ENCODE measurements around the gene ATP2A1.
A peak's percentile ranks its signal among the peaks of the same experiment; 100 is the strongest.
"Not testable (repeated sequence)": the region's sequence is repeated elsewhere in the genome, so short reads cannot be mapped to it uniquely, and the experiment has no call there.

Gene ATP2A1

GRCh38 chr16:28905229-28905754, 27.0 kb downstream of the ATP2A1 start:
- no peak for DNase-seq (ENCODE audit: low read depth in 1 of 2, low spot score in 1 of 2)

DNA sequence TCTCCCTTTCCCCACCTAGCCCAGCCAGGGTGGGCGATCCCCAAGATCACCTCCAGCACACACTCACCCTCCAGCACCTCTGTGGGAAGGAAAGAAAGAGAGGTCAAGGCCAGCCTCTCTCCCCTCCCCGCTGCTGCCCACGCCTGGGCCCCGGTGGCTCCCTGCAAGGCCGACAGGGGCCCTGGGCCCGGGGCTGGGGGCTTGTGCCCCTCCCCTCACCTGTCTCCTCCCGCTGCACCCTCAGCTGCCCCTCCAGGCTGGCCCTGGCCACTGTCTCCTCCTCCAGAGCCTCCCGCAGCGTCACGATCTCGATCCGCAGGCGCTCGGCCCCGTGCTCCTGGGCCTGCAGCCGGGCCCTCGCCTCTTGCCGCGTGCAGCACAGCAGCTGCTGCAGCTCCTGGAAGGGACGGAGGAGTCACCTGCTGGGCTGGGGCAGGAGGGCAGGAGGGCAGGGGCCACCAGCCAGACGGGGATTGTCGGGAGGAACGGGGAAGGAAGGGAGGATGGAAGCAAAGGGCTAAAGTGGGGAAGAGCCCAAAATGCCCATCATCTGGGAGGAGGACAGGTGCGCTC, 27.6 kb downstream of the ATP2A1 start:
- DNase-seq (ENCODE audit: low read depth in 1 of 2, low spot score in 1 of 2), result no peak

DNA sequence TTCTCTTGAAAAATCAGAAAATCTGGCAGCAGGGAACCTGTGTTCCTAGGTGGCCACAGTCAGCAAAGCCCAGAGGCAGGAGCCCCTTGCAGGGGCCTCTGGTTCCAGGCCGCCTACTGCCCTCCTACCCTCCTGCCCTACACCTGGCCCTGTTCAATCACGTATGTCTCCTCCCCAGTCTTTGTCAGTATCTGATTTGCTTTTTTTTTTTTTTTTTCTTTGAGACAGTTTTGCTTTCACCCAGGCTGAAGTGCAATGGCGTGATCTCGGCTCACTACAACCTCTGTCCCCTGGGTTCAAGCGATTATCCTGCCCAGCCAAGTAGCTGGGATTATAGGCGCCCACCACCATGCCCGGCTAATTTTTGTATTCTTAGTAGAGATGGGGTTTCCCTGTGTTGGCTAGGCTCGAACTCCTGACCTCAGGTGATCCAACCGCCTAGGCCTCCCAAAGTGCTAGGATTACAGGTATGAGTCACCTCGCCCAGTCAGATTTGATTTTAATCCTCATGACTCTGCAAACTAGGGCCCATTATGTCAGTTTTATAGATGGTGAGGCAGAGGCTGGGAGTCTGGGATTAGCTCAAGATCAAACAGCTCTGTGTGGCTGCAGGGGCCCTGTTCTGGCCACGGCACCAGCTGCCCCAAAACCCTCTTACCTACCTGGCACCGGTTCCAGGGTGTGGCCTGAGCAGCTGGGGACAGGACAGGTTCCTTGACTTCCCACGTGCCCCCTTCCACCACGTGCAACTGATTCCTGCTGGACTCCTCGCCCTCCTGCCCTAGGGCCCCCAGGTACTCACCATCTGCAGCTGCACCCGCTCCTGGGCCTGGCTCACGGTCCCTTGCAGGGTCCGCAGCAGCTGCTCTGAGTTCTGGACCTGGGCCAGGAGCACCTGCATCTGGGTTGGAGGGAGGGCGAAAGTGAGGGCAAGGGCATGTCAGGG, 32.1 kb downstream of the ATP2A1 start:
- no peak for DNase-seq (ENCODE audit: low read depth in 1 of 2, low spot score in 1 of 2)

GRCh38 chr16:28912558-28912957, 34.3 kb downstream of the ATP2A1 start:
- no peak for DNase-seq (ENCODE audit: low read depth in 1 of 2, low spot score in 1 of 2)

DNA sequence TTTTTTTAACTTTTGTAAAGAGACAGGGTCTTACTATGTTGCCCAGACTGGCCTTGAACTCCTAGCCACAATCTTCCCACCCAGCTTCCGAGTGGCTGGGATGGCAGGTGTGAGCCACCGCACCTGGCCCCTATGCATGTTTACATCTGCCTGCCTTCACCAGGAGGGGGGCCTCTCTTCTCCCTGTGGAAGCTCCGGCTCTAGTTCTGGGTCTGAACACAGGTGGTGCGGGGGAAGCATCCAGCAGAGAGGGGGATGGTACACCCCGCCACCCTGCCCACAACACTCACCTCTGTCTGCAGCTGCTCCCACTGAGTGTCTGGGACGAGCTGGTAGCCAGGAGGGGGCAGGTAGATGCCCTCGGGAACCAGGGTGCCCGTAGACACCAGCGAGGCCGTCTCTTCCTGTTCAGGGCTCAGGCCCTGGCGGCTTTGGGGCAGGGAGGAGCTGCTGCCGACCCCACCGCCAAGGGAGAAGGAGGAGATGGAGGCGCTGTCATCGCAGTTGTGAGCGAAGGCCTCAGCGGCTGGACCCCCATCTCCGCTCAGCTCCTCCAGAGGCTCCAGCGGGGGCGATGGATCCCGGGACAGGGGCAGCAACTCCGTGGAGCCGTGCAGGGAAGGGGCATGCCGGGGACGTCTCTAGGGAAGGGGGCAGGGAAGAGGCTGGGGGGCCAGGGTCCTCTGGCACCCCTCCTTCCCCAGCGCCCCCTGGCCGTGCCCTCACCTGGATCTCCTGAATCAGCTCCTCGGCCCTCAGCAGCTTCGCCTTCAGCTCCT, 35.8 kb downstream of the ATP2A1 start:
- DNase-seq (ENCODE audit: low read depth in 1 of 2, low spot score in 1 of 2), result no peak

DNA sequence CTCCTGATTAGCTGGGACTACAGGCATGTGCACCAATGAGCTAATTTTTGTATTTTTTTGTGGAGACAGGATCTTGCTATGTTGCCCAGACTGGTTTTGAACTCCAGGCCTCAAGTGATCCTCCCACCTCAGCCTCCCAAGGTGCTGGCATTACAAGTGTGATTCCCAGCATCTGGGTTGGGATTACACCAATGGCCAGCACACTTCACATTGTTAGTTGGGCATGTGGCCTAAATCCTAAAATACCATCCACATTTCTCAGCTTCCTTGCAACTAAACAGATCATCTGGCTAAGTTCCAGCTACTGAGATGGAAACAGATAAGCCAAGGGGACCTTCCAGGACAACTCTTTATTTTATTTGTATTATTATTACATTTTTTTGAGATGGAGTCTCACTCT, 36.9 kb downstream of the ATP2A1 start:
- DNase-seq (ENCODE audit: low read depth in 1 of 2, low spot score in 1 of 2), result no peak

GRCh38 chr16:28917095-28917494, 38.8 kb downstream of the ATP2A1 start:
- DNase-seq (ENCODE audit: low read depth in 1 of 2, low spot score in 1 of 2), result no peak

- no peak for DNase-seq (ENCODE audit: low read depth in 1 of 2, low spot score in 1 of 2)
Measured at GRCh38 chr16:28918698-28919097, 40.4 kb downstream of the ATP2A1 start.

- no peak for DNase-seq (ENCODE audit: low read depth in 1 of 2, low spot score in 1 of 2)
Measured at GRCh38 chr16:28923231-28923587, 44.9 kb downstream of the ATP2A1 start.

DNA sequence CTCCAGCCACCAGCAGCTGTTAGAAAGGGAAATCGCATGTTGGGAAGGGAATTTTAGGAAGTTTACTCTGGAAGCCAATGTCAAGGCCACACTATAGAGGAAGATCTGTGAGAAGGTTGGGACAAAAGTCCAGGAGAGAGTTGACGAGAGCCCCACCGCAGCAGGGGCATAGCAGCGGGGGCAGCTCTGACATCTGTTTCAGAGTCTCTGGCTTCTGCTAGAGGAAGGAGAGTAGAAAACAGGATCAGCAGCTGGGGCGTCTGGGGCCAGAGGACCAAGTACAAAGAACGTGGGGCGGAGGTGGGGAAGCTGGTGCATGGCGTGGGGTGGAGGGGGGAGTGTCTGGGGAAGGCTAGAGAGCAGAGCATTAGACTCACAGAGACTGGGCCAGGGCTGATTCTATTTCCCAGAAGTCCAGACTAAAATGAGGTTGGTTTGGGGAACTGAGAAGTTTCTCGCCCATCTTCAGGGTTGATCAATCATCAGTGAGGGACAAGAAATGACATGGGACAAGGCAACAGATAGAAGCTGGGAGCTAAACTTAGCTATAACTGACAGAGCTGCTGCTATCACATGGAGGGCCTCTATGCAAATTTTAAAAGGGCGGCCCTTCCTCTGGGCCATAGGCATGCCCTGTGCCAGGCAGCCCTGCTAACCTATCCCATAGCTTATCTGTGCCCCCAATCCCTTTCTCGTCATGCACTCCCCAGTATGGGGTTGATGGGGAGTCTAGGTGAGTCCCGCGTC, 45.5 kb downstream of the ATP2A1 start:
- no peak for DNase-seq (ENCODE audit: low read depth in 1 of 2, low spot score in 1 of 2)

- DNase-seq (ENCODE audit: low read depth in 1 of 2, low spot score in 1 of 2), result no peak
Measured at GRCh38 chr16:28924399-28924761, 46.1 kb downstream of the ATP2A1 start.

- peak; percentile 91 to 98 for DNase-seq (ENCODE audit: low read depth in 1 of 2, low spot score in 1 of 2)
Measured at GRCh38 chr16:28924762-28925385, 46.6 kb downstream of the ATP2A1 start, which contains the start of gene RABEP2. TSS of gene RABEP2 (minus strand) at chr16:28925238. CDS start at chr16:28925163, 75 bp downstream.

- peak; percentile 59 to 63 for DNase-seq (ENCODE audit: low read depth in 1 of 2, low spot score in 1 of 2)
Measured at GRCh38 chr16:28925386-28926228, 47.3 kb downstream of the ATP2A1 start.

GRCh38 chr16:28926284-28926683, 48.0 kb downstream of the ATP2A1 start:
- not testable (repeated sequence) for DNase-seq (ENCODE audit: low read depth in 1 of 2, low spot score in 1 of 2)

DNA sequence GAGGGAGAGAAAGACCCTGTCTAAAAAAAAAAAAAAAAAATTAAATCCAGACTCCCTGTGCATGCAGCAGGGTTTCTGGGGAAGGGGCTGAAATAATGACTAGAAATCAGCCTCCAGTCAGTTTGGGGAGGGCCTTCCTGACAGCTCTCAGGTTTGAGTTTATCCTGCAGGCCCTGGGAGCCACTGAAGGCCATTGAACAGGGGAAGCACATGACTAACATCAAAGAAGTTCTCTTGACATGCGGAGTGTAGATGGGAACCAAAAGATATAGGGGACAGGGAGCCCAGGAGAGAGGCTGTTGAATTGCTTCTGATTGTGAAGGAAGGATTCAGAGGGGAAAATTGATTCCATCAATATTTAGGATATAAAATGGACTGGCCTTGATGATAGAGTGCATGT, 49.5 kb downstream of the ATP2A1 start:
- no peak for DNase-seq (ENCODE audit: low read depth in 1 of 2, low spot score in 1 of 2)

- no peak for DNase-seq (ENCODE audit: low read depth in 1 of 2, low spot score in 1 of 2)
Measured at GRCh38 chr16:28930203-28930602, 51.9 kb downstream of the ATP2A1 start.

DNA sequence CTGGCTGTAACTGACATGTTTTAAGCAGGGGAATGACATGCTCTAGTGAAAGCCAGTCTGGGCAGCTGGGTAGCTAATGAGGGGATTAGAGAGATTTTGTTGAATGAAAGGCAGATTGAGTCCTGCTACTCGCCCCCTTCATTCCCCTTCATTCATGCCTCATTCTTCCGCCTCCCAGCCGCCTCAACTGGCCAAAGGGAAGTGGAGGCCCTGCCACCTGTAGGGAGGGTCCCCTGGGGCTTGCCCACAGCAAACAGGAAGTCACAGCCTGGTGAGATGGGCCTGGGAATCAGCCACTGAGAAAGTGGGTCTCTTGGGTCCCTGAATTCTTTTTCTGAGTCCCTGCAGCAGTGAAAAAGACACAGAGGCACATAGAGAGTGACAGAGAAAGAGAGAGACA, 52.4 kb downstream of the ATP2A1 start:
- no peak for DNase-seq (ENCODE audit: low read depth in 1 of 2, low spot score in 1 of 2)

DNA sequence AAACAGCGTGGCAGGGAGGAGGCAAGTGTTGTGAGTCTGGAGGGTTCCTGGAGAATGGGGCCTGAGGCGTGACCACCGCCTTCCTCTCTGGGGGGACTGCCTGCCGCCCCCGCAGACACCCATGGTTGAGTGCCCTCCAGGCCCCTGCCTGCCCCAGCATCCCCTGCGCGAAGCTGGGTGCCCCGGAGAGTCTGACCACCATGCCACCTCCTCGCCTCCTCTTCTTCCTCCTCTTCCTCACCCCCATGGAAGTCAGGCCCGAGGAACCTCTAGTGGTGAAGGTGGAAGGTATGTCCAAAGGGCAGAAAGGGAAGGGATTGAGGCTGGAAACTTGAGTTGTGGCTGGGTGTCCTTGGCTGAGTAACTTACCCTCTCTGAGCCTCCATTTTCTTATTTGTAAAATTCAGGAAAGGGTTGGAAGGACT, 53.5 kb downstream of the ATP2A1 start, which contains the start of gene CD19:
Gene CD19, plus strand, starts transcription at position 171 of the 425 bp plus-strand sequence. Its CDS starts 30 bp downstream, at position 201.
- DNase-seq (ENCODE audit: low read depth in 1 of 2, low spot score in 1 of 2), result no peak
